HG03095 (cell line): ENCODE data around the gene SPINDOC.

Source experiments
- ATAC-seq: cut with Tn5 transposase; IDR thresholded peaks from one replicate; pipeline ENCODE4 v1.9.1; 2021; ENCODE audit warnings: moderate library complexity; ENCODE audit not compliant: unreplicated experiment

The SPINDOC gene

DNA sequence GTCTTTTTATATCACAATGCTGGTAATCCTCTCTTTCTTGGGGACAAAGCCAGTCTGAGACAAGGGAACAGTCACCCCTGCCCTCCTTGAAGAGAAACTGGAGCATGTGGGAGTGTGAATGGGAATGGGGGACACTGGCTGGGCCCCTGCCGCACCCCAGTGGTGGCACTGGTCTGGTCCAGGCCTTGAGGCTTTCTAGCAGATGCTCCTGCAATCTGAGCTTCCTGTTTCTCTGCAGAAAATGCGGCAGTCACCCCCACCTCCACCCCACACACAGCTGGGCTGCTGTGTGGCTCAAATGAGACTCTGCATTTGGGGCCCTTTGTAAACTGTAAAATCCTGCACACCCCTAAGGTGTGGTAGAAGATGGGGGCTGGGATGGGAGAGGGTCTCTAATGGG is 19.1 kb downstream of the SPINDOC start:
- ATAC-seq = no peak

DNA sequence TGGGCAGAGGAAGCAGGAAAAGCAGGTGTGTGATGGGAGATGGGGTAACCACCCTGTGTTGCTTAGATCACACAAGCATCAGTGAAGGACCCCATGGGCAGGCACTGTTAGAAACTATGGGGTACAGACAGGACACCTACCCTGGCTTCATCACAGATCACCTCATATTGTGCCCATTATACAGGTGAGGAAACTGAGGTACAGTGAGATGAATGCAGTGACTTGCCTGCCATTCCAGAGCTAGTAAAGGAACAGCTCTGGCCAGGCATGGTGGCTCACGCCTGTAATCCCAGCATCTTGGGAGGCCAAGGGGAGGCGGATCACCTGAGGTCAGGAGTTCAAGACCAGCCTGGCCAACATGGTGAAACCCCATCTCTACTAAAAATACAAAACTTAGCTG is 19.8 kb downstream of the SPINDOC start:
- no peak for ATAC-seq

GRCh38 chr11:63834535-63835157 is 21.4 kb downstream of the SPINDOC start:
- no peak for ATAC-seq

GRCh38 chr11:63835158-63835545 is 21.9 kb downstream of the SPINDOC start:
- ATAC-seq = no peak

DNA sequence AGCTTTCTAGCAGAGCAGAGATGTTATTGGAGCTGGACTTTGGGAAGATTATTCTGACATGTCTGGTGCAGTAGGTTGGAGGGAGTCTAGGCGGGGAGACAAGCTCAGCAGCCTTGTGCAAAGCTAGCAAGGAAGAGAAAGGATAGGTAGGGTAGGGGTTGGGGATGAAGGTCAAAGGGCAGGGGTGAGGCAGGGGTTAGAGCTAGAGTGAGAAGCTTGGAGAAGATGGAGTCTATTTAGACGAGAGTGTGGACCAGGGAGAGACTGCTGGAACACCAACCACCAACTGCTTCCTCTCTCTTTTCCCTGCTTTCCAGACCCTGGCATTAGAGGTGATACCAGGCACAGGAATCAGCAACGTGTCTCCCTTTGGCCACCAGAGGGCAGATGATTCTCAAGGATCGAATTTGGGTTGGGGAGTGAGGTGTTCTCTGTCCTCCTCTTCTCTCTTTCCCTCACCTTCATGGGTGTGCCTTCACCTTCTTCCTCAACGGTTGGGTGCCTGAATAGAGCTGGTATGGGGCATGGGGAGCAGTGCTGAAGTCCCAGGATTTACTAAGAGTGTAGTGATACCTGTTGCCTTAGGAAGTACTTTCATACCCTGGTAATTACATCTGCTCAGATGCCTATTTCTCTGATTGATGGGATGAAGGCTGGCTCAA is 23.9 kb downstream of the SPINDOC start:
- no peak for ATAC-seq

- no peak for ATAC-seq
These were observed 24.5 kb downstream of the SPINDOC start for GRCh38 chr11:63837739-63838138.

DNA sequence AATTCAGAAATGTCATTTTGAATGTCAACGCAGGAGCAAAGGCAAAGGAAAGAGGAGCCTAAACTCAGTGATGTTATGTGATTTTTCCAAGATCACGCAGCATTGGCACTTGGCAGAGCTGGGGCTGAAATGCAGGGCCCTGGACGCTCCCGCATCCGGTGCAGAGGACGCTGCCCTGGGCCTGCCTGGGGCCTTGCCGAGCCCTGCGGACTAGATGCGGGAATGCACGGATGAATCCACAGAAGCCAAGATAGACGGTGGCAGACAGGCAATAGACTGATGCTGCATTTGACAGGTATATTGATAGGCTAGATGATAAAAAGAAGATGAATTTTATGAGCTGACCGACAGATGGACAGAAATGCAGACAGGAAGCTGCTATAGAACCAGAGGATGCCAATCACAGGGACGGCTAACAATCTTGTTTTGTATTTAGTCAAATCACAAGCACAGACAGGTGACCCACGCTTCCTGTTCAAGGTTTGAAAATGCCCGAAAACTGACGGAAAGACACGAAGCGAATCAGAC is 25.0 kb downstream of the SPINDOC start:
- ATAC-seq = no peak

DNA sequence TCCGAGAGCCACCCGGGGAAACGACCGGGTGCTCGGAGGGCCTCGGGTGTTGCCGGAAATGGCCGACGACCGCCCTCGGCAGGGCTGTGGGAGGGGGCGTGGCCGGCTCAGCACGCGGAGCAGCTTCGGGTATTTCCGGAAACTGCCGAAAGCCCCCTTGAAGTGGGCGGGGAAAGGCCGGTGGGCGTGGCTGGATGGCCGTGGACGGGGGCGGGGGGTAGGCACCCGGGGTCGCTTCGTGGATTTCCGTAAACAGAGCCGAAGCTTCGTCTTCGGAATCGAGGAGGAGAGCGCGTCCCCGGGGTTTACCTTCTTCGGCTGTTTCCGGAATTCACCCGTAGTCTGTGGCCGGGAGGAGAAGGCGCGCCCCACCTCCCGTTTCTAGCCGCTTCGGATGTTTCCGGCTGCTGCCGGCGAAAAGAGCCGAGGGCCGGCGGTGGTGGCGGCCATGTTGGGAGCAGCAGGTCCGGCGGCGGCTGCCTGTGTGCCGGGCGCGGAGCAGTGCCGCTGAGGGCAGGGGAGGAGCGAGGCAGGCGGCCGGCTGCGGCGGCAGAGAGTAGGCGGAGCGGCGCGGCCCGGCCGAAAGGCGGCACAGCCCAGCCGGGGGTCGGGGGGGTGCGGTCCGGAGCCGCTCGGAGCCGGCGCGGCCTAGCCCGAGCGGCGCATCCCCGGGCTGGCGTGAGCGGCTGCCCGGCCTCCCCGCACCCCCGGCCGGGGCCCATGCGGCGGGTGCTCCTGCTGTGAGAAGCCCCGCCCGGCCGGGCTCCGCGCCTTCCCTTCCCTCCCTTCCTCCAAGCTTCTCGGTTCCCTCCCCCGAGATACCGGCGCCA is 25.6 kb downstream of the SPINDOC start, which contains the start of gene MARK2:
Gene MARK2 (plus strand): TSS at position 433 of the 830 bp plus-strand sequence. CDS start 397 bp downstream, at position 830.
- ATAC-seq = peak; percentile 66

GRCh38 chr11:63839508-63840355 is 26.5 kb downstream of the SPINDOC start:
- ATAC-seq = peak; percentile 0

GRCh38 chr11:63840356-63841060 is 27.3 kb downstream of the SPINDOC start:
- no peak for ATAC-seq

- no peak for ATAC-seq
These were observed 28.3 kb downstream of the SPINDOC start for GRCh38 chr11:63841554-63841953.

DNA sequence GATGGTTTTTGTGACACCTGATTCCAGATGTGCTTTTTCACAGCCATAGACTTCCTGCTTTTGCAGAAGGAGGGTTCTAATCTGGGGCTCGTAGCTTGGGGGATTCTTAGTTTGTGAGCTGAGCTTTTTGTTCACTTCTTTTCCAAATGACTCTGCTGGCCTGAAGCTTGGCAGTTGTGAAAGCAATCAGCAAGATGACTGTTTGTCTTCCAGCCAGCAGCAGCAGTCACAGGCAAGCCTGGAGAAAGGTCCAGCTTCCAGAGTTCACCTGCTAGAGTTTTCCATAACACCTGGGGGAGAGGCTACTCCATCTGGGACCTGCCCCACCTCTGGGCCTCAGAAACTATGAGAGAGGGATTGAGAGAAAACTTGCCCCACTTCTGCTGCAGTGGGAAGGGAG is 29.8 kb downstream of the SPINDOC start:
- no peak for ATAC-seq

DNA sequence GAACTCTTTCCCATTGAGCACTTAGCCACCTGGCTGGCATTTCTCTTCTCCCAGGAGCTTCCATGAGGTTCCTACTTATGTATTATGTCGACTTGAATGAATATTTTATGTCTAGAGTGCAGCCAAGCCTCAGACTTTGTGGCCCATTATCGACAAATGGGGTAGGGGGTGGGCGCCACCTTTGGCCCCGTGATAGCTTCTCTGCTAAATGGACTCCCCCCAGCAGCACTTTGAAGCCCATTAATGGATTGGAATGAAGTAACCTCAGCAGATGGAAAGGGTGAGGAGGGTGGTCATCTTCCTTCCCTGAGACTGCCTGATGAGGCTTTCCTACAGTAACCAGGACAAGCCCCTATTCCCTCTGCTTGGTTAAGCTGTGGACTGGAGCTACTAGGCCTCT is 31.6 kb downstream of the SPINDOC start:
- no peak for ATAC-seq

DNA sequence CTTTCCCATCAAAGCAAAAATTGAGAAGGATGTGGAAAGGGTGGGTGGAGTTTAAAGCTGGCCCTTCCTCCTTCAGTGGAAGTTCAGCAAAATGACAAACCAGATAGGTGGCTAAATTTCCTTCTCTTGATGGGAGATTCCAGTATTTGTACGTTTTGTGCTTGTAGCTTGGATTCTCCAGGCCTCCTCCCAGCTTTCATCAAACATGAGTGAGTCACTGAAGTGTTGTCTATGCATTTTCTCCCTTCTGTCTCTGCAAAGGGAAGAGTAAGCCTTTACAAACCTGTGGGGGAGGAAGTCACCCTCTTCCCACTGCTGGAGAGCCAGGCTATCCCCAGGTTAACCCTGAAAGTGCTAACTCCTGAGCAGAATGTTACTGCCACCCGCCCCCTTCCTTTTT is 32.0 kb downstream of the SPINDOC start:
- no peak for ATAC-seq

DNA sequence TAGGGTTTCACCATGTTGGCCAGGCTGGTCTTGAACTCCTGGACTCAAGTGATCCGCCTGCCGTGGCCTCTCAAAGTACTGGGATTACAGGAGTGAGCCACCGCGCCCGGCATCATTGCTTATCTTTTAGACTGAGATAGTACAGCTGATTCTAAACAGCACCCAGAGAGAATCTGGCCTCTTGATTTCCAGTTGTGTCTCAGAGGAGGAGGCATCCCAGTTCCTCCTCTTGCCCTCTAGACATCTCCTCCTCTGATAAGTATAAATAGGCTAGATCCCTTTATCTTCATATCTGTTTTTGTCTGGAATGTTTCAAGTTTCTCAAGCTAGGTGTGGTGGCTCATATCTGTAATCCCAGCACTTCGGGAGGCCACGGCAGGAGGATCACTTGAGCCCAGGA is 32.7 kb downstream of the SPINDOC start:
- no peak for ATAC-seq

DNA sequence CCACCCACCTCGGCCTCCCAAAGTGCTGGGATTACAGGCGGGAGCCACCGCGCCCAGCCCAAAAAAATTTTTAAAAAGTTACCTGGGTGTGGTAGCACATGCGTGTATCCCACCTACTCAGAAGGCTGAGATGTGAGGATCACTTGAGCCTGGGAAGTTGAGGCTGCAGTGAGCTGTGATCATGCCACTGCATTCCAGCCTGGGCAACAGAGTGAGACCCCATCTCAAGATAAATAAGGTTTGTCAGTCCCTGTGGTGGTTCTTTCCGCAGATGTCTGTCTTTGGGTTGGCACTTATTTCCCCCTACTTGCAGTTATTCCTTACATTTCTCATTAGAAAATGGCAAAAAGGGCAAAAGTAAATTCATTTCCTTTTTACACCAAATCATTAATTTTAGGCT is 33.6 kb downstream of the SPINDOC start:
- no peak for ATAC-seq

- no peak for ATAC-seq
These were observed 34.1 kb downstream of the SPINDOC start for GRCh38 chr11:63847363-63847762.

DNA sequence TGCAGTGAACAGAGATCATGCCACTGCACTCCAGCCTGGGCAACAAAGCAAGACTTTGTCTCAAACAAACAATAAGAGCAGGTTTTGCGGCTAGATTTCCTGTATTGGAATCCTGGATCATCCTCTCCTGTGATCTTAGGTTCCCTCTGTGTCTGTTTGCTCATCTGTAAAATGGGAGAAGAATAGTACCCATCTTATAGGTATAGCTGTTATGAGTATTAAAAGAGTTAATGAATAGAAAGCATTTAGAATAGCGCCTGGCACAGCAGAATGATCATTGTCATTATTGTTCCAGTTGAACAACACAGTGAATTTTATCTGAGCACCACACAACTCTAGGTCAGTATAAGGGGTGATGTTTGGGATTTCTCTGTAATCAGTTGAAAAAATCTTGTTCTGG is 36.4 kb downstream of the SPINDOC start:
- no peak for ATAC-seq

GRCh38 chr11:63850920-63851319 is 37.7 kb downstream of the SPINDOC start:
- ATAC-seq = no peak

- no peak for ATAC-seq
These were observed 38.1 kb downstream of the SPINDOC start for GRCh38 chr11:63851364-63851763.
